Thyroid gland (tissue), 4 donors: ENCODE measurements around the gene TIAM1.

ENCODE experiments used
- POLR2A ChIP-seq, 2 donors: fragments of 450-650 bp; IDR thresholded peaks; one replicate each; pipeline ENCODE4 v1.6.1; 2017; ENCODE audit warnings: antibody characterized with exemption in 2 of 2, mild to moderate bottlenecking in 2 of 2, moderate library complexity in 1 of 2
- TF ChIP-seq, protein P1 (sequence below), 6 experiments: fragments of 200-600 bp in 3 of 6; fragments of 450-650 bp in 3 of 6; sonication (generic) in 3 of 6; IDR thresholded peaks; one replicate each; pipeline ENCODE4 v1.5.1; 2016 to 2019; ENCODE audit warnings: antibody characterized with exemption in 6 of 6, mild to moderate bottlenecking in 2 of 6, inconsistent platforms in 1 of 6, moderate library complexity in 1 of 6

DNA sequence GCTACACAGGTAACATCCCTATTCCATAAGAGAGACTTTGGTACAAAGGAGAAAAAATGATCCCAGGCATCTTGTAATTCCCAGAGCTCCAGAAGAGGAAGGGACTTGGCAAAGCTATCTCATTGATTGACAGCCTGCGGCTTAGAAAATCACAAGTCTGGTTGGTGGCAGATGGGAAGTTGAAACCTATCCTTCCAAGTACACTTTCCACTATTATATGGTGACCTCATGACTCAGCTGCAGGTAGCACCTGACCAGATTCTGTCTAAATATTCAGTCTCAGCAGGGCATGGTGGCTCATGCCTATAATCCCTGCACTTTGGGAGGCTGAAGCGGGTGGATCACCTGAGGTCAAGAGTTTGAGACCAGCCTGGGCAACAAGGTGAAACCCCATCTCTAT is 89.9 kb downstream of the TIAM1 start:
- TF ChIP-seq, protein P1, sequence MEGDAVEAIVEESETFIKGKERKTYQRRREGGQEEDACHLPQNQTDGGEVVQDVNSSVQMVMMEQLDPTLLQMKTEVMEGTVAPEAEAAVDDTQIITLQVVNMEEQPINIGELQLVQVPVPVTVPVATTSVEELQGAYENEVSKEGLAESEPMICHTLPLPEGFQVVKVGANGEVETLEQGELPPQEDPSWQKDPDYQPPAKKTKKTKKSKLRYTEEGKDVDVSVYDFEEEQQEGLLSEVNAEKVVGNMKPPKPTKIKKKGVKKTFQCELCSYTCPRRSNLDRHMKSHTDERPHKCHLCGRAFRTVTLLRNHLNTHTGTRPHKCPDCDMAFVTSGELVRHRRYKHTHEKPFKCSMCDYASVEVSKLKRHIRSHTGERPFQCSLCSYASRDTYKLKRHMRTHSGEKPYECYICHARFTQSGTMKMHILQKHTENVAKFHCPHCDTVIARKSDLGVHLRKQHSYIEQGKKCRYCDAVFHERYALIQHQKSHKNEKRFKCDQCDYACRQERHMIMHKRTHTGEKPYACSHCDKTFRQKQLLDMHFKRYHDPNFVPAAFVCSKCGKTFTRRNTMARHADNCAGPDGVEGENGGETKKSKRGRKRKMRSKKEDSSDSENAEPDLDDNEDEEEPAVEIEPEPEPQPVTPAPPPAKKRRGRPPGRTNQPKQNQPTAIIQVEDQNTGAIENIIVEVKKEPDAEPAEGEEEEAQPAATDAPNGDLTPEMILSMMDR (IDR thresholded peaks at IDR 0.05), result no peak
- TF ChIP-seq POLR2A (IDR thresholded peaks at IDR 0.05), result no peak
